ENCODE results near the gene CYRIA.

DNA sequence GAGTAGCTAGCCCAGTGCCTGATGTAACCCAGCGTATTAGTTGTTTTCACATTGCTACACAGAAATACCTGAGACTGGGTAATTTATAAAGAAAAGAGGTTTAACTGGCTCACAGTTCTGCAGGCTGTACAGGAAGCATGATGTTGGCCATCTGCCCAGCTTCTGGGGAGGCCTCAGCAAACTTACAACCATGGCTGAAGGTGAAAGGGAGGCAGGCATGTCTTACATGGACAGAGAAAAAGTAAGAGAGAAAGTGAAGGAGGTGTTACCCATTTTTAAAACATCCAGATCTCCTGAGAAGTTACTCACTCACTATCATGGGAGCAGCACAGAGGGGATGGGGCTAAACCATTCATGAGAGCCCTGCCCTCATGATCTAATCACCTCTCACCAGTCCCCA is 6.1 kb upstream of the CYRIA start:
- TF ChIP-seq, protein P1, sequence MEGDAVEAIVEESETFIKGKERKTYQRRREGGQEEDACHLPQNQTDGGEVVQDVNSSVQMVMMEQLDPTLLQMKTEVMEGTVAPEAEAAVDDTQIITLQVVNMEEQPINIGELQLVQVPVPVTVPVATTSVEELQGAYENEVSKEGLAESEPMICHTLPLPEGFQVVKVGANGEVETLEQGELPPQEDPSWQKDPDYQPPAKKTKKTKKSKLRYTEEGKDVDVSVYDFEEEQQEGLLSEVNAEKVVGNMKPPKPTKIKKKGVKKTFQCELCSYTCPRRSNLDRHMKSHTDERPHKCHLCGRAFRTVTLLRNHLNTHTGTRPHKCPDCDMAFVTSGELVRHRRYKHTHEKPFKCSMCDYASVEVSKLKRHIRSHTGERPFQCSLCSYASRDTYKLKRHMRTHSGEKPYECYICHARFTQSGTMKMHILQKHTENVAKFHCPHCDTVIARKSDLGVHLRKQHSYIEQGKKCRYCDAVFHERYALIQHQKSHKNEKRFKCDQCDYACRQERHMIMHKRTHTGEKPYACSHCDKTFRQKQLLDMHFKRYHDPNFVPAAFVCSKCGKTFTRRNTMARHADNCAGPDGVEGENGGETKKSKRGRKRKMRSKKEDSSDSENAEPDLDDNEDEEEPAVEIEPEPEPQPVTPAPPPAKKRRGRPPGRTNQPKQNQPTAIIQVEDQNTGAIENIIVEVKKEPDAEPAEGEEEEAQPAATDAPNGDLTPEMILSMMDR (conservative IDR thresholded peaks at IDR 0.05 in 1 of 2, IDR thresholded peaks at IDR 0.05 in 1 of 2; ENCODE audit: low read depth in 1 of 2, low read length in 2 of 2), result no peak
- TF ChIP-seq EZH2 (IDR thresholded peaks at IDR 0.05; ENCODE audit: low read length, missing control alignments), result no peak
